ENCODE results near the gene SERPINA1. TPM values are rescaled to one million over a fixed set of nuclear protein-coding genes. Genes with fewer than 3 reads are reported as not detected.

Gene SERPINA1
- total RNA-seq, 2 experiments from 2014 or later, result 4.3 to 4.7 TPM

DNA sequence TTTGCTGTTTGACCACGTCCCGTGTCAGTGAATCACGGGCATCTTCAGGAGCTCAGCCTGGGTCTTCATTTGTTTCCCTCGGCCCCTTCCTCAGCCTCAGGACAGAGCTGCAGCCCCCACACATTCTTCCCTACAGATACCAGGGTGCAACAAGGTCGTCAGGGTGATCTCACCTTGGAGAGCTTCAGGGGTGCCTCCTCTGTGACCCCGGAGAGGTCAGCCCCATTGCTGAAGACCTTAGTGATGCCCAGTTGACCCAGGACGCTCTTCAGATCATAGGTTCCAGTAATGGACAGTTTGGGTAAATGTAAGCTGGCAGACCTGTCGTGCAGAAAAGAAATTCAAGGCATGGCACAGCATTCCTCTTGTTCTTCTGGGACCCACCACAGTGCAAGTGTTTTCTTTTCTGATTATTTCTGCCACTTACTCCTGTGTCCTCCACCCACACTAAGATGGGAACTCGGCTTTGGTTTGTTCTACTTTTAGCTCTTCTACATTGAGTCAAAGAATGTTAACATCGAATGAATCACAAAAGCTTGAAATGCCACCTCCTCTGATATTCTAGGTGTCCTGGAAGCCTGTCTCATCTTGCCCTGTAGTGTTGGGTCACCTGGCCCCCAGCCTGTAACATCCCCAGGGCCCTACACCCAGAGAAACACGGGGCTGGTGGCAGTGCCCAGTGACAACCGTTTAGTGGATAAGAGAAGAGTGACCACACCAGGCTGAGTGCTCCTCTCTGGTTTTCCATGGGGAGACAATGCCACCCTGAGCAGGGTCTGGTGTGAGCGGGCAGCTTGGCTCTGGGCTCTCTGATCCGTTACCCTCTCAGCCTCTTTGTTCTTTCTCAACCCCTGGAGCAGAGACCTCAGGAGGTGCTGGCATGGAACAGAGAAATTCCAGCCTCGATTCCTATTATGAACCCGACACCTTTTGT is 8.8 kb downstream of the SERPINA1 start:
- CTCF ChIA-PET, result no interaction called here
- H3K4me1 ChIP-seq (ENCODE audit: insufficient read depth, low read length), result no peaks in the 10 kb centered on the region
- H3K27ac ChIP-seq (ENCODE audit: low read depth in 1 of 2, low read length in 2 of 2), result no peak overlapping the region
- POLR2A ChIA-PET, result no interaction called here
- no peak for DNase-seq
- Mint-ChIP-seq H3K27me3 (no peaks in the 10 kb centered on the region), H3K36me3 (ENCODE audit: low read depth) (no peaks in the 10 kb centered on the region), H3K4me1 (ENCODE audit: low read depth) (no peaks in the 10 kb centered on the region), H3K9me3 (no peaks in the 10 kb centered on the region), H3K27ac (no peak overlapping the region), H3K4me3 (no peak overlapping the region)
- no peak for ATAC-seq (ENCODE audit: poor library complexity)
- TF ChIP-seq, protein P1, sequence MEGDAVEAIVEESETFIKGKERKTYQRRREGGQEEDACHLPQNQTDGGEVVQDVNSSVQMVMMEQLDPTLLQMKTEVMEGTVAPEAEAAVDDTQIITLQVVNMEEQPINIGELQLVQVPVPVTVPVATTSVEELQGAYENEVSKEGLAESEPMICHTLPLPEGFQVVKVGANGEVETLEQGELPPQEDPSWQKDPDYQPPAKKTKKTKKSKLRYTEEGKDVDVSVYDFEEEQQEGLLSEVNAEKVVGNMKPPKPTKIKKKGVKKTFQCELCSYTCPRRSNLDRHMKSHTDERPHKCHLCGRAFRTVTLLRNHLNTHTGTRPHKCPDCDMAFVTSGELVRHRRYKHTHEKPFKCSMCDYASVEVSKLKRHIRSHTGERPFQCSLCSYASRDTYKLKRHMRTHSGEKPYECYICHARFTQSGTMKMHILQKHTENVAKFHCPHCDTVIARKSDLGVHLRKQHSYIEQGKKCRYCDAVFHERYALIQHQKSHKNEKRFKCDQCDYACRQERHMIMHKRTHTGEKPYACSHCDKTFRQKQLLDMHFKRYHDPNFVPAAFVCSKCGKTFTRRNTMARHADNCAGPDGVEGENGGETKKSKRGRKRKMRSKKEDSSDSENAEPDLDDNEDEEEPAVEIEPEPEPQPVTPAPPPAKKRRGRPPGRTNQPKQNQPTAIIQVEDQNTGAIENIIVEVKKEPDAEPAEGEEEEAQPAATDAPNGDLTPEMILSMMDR (IDR thresholded peaks at IDR 0.05), result no peak
- no peaks in the 10 kb centered on the region for H3K27me3 ChIP-seq (ENCODE audit: control insufficient read depth in 1 of 2, insufficient read depth in 2 of 2, low read length in 2 of 2)
- no peak overlapping the region for H3K4me3 ChIP-seq (ENCODE audit: low read length)
- H3K36me3 ChIP-seq (ENCODE audit: insufficient read depth, low read length), result no peaks in the 10 kb centered on the region
- intact Hi-C loops (cut with DNase I, micrococcal nuclease), result loop anchor here in 1 of 2 experiments (1.0 kb wide), 1 partner anchor 16 kb away; no protein-coding TSS in a partner anchor
- no peaks in the 10 kb centered on the region for H3K9me3 ChIP-seq (ENCODE audit: control insufficient read depth in 1 of 2, insufficient read depth in 1 of 2, low read length in 2 of 2)

DNA sequence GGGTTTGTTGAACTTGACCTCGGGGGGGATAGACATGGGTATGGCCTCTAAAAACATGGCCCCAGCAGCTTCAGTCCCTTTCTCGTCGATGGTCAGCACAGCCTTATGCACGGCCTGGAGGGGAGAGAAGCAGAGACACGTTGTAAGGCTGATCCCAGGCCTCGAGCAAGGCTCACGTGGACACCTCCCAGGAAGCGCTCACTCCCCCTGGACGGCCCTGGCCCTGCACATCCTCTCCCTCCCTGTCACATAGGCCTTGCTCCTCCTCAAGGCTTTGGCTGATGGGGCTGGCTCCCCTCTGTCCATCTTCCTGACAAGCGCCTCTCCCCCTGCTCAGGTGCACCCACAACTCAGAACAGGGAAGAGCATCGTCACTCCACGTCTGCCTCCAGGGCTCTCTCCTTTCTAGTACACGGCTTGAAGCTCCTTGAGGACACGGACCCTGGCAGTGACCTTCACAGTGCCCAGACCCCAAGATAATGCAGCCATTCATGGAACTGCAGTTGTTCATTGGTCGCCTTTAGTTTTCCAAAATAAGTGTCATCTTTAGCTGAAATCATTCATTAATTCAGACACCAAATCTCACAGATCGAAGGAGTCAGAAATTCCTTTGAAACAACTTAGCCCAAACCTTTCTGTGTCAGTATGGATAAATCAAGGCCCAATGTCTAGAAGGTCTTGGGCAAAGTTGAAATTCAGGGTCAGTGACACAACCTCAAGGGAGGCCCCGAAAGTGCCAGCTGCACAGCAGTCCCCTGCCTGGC is 9.7 kb downstream of the SERPINA1 start:
- no peaks in the 10 kb centered on the region for H3K36me3 ChIP-seq (ENCODE audit: insufficient read depth, low read length)
- POLR2A ChIA-PET, result no interaction called here

DNA sequence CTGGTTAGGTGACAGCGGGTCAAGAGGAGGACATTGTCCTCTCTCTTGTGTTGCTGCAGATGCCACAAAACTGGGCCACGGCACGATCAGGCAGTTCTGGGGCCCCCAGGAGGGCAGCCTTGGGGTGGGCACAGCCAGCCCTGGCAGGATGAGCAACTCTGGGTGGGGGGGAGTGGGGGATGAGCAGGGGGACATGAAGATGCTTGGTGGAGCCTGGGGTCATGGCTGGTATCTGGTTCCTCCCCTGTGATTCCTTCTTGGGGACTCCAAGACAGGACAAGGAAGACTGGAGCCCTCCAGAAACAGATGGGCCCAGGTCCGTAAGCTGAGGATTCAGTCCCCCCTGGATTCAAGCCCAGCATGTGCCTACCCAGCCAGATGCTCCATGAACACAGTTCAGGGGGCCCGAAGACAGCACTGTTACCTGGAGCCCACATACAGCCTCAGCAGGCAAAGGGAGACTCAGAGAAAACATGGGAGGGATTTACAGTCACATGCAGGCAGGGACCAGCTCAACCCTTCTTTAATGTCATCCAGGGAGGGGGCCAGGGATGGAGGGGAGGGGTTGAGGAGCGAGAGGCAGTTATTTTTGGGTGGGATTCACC is 10.4 kb downstream of the SERPINA1 start:
- POLR2A ChIA-PET, result no interaction called here
- Histone ChIP-seq H3K27ac (ENCODE audit: low read depth in 1 of 2, low read length in 2 of 2) (no peak overlapping the region), H3K36me3 (ENCODE audit: insufficient read depth, low read length) (no peaks in the 10 kb centered on the region), H3K27me3 (ENCODE audit: control insufficient read depth in 1 of 2, insufficient read depth in 2 of 2, low read length in 2 of 2) (no peaks in the 10 kb centered on the region), H3K9me3 (ENCODE audit: control insufficient read depth in 1 of 2, insufficient read depth in 1 of 2, low read length in 2 of 2) (no peaks in the 10 kb centered on the region), H3K4me3 (ENCODE audit: low read length) (no peak overlapping the region), H3K4me1 (ENCODE audit: insufficient read depth, low read length) (no peaks in the 10 kb centered on the region)
- Mint-ChIP-seq H3K4me1 (ENCODE audit: low read depth) (no peaks in the 10 kb centered on the region), H3K36me3 (ENCODE audit: low read depth) (no peaks in the 10 kb centered on the region), H3K27me3 (no peaks in the 10 kb centered on the region), H3K4me3 (no peak overlapping the region), H3K27ac (no peak overlapping the region), H3K9me3 (no peaks in the 10 kb centered on the region)
- intact Hi-C loops (cut with DNase I, micrococcal nuclease), result no loop called here
- TF ChIP-seq, protein P1 (IDR thresholded peaks at IDR 0.05), result no peak
- CTCF ChIA-PET, result no interaction called here
- no peak for ATAC-seq (ENCODE audit: poor library complexity)
- DNase-seq, result no peak

More for the DNA sequence above, 9.7 kb downstream of the SERPINA1 start:
- no peaks in the 10 kb centered on the region for H3K9me3 Mint-ChIP-seq
- H3K4me1 Mint-ChIP-seq (ENCODE audit: low read depth), result no peaks in the 10 kb centered on the region
- Histone ChIP-seq H3K27me3 (ENCODE audit: control insufficient read depth in 1 of 2, insufficient read depth in 2 of 2, low read length in 2 of 2) (no peaks in the 10 kb centered on the region), H3K27ac (ENCODE audit: low read depth in 1 of 2, low read length in 2 of 2) (no peak overlapping the region), H3K4me1 (ENCODE audit: insufficient read depth, low read length) (no peaks in the 10 kb centered on the region), H3K4me3 (ENCODE audit: low read length) (no peak overlapping the region), H3K9me3 (ENCODE audit: control insufficient read depth in 1 of 2, insufficient read depth in 1 of 2, low read length in 2 of 2) (no peaks in the 10 kb centered on the region)
- CTCF ChIA-PET, result no interaction called here
- no peak overlapping the region for H3K27ac Mint-ChIP-seq
- ATAC-seq (ENCODE audit: poor library complexity) (no peak), DNase-seq (no peak)
- no peak overlapping the region for H3K4me3 Mint-ChIP-seq
- H3K27me3 Mint-ChIP-seq, result no peaks in the 10 kb centered on the region
- H3K36me3 Mint-ChIP-seq (ENCODE audit: low read depth), result no peaks in the 10 kb centered on the region
- intact Hi-C loops (cut with DNase I, micrococcal nuclease), result no loop called here
- TF ChIP-seq, protein P1 (IDR thresholded peaks at IDR 0.05), result no peak

Data from CD4-positive, alpha-beta T cell (primary cell).